Measurements from ENCODE around the gene BTBD6. TPM values are rescaled to one million over a fixed set of nuclear protein-coding genes. Genes with fewer than 3 reads are reported as not detected.

The BTBD6 gene
- total and polyA plus RNA-seq, 2 experiments from 2014 or later: 42.2 to 47.5 TPM

DNA sequence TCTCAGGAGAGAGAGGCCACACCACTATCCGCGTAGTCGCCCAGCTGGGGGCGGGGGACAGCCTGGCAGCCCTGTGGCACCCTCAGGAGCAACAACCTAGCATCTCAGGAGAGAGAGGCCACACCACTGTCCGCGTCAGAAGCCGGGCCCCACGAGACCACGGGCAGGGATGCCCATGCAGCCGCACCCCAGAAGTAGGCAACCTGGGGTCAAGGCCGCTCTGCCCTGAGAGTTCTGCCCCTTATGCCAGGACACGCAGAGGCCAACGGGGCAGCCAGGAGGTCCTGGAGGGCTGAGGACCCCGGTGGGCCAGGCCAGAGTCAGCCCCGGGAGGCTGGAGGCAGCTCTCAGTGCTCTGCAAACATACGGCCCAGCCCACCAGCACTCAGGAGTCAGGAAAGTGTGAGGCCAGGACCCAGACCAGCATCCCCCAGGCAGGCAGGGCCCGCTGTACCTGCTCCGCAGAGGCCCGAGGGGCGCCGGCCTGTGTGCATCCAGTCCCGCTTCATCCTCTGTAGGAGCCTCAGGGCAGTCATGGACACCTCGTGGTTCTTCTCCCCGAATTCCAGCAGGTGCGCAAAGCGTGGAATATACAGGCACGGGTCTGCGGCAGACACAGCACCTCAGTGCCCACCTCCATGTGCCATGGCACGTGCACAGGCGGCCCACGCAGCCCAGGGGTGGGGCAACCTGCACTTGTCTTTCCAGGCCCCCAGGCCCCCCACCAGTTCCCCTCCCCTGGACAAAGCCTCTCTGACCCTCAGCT, 7.3 kb upstream of the BTBD6 start:
- Histone ChIP-seq H3K9me2 (replicated peaks; ENCODE audit: insufficient read depth) (no peaks in the 10 kb centered on the region), H3K4me3 (no peak overlapping the region), H2AFZ (no peak overlapping the region), H3K27ac (no peak overlapping the region), H3K27me3 (no peaks in the 10 kb centered on the region), H3K36me3 (replicated peaks; ENCODE audit: insufficient read depth, low read depth) (no peaks in the 10 kb centered on the region), H4K20me1 (ENCODE audit: insufficient read depth, poor library complexity, severe bottlenecking) (no peaks in the 10 kb centered on the region), H3K9me3 (ENCODE audit: low read depth) (no peaks in the 10 kb centered on the region), H3K4me2 (no peak overlapping the region), H3K4me1 (ENCODE audit: insufficient read depth) (no peaks in the 10 kb centered on the region), H3K79me2 (peaks cover 47% of the 10 kb centered on the region)
- DNase-seq (ENCODE audit: low spot score): no peak
- no peak for TF ChIP-seq EZH2phosphoT487 (IDR thresholded peaks at IDR 0.05; ENCODE audit: low read depth, severe bottlenecking, unreplicated experiment)
- no peak for TF ChIP-seq EZH2 (IDR thresholded peaks at IDR 0.05; ENCODE audit: borderline replicate concordance)
- TF ChIP-seq, protein P1, sequence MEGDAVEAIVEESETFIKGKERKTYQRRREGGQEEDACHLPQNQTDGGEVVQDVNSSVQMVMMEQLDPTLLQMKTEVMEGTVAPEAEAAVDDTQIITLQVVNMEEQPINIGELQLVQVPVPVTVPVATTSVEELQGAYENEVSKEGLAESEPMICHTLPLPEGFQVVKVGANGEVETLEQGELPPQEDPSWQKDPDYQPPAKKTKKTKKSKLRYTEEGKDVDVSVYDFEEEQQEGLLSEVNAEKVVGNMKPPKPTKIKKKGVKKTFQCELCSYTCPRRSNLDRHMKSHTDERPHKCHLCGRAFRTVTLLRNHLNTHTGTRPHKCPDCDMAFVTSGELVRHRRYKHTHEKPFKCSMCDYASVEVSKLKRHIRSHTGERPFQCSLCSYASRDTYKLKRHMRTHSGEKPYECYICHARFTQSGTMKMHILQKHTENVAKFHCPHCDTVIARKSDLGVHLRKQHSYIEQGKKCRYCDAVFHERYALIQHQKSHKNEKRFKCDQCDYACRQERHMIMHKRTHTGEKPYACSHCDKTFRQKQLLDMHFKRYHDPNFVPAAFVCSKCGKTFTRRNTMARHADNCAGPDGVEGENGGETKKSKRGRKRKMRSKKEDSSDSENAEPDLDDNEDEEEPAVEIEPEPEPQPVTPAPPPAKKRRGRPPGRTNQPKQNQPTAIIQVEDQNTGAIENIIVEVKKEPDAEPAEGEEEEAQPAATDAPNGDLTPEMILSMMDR (IDR thresholded peaks at IDR 0.05; ENCODE audit: poor library complexity): no peak
- over 99% methylated on average over 26 of the region's 31 CpGs for WGBS (ENCODE audit: low lambda C conversion rate, missing lambda C conversion rate)

DNA sequence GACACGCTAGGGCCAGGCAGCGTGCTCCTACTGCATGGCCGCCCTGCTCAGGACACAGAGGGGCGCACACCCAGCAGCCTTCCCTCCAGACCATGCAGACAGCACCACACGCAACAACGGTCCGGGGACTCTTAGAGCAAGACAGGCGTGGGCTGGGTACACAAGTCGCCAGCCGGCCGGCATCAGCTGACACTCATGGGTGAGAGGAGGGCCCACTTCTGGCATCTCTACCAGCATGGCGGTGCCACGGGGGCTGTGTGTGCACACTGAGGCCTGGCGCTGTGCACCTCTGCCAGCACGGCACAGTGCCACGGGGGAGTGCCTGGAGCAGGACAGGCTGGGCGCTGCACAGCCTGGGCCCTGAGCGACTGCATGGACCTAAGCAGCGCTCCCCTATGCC, 6.7 kb upstream of the BTBD6 start:
- H3K4me1 ChIP-seq (ENCODE audit: insufficient read depth): no peaks in the 10 kb centered on the region
- H3K4me2 ChIP-seq: no peak overlapping the region
- DNase-seq (ENCODE audit: low spot score): no peak
- no peaks in the 10 kb centered on the region for H4K20me1 ChIP-seq (ENCODE audit: insufficient read depth, poor library complexity, severe bottlenecking)
- H3K9me3 ChIP-seq (ENCODE audit: low read depth): no peaks in the 10 kb centered on the region
- H3K4me3 ChIP-seq: no peak overlapping the region
- H3K27ac ChIP-seq: no peak overlapping the region
- no peaks in the 10 kb centered on the region for H3K27me3 ChIP-seq
- H3K9me2 ChIP-seq (replicated peaks; ENCODE audit: insufficient read depth): no peaks in the 10 kb centered on the region
- no peak overlapping the region for H2AFZ ChIP-seq
- H3K79me2 ChIP-seq: peaks cover 52% of the 10 kb centered on the region
- WGBS (ENCODE audit: low lambda C conversion rate, missing lambda C conversion rate): 94% methylated on average over 18 of the region's 19 CpGs
- TF ChIP-seq EZH2phosphoT487 (IDR thresholded peaks at IDR 0.05; ENCODE audit: low read depth, severe bottlenecking, unreplicated experiment) (no peak), EZH2 (IDR thresholded peaks at IDR 0.05; ENCODE audit: borderline replicate concordance) (no peak)
- TF ChIP-seq, protein P1 (IDR thresholded peaks at IDR 0.05; ENCODE audit: poor library complexity): no peak
- no peaks in the 10 kb centered on the region for H3K36me3 ChIP-seq (replicated peaks; ENCODE audit: insufficient read depth, low read depth)

DNA sequence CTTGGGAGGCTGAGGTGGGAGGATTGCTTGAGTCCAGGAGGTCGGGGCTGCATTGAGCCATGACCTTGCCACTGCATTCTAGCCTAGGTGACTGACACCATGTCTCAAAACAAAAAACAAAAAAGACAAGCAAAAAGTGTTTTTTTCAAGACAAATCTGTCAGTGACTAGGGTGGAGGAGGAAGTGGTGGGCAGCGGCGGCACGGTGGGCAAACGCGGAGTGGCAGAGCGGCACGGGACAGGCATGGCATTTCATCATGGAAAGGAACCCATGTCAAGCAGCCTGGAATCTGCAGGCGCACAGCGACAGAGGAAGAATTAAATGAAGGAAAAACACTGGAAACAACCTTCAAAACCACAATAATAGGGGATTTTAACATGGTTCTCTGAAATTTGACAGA, 4.0 kb upstream of the BTBD6 start:
- no peaks in the 10 kb centered on the region for H3K9me2 ChIP-seq (replicated peaks; ENCODE audit: insufficient read depth)
- H4K20me1 ChIP-seq (ENCODE audit: insufficient read depth, poor library complexity, severe bottlenecking): peaks cover 11% of the 10 kb centered on the region
- H3K4me1 ChIP-seq (ENCODE audit: insufficient read depth): peaks cover 8% of the 10 kb centered on the region
- no peak overlapping the region for H2AFZ ChIP-seq
- H3K9me3 ChIP-seq (ENCODE audit: low read depth): no peaks in the 10 kb centered on the region
- no peak overlapping the region for H3K4me2 ChIP-seq
- no peaks in the 10 kb centered on the region for H3K27me3 ChIP-seq
- peaks cover 67% of the 10 kb centered on the region for H3K79me2 ChIP-seq
- H3K36me3 ChIP-seq (replicated peaks; ENCODE audit: insufficient read depth, low read depth): no peaks in the 10 kb centered on the region
- DNase-seq (ENCODE audit: low spot score): no peak
- 95% methylated on average over 10 of the region's 10 CpGs for WGBS (ENCODE audit: low lambda C conversion rate, missing lambda C conversion rate)
- H3K4me3 ChIP-seq: no peak overlapping the region
- no peak overlapping the region for H3K27ac ChIP-seq
- no peak for TF ChIP-seq EZH2 (IDR thresholded peaks at IDR 0.05; ENCODE audit: borderline replicate concordance)
- TF ChIP-seq, protein P1 (IDR thresholded peaks at IDR 0.05; ENCODE audit: poor library complexity): no peak
- no peak for TF ChIP-seq EZH2phosphoT487 (IDR thresholded peaks at IDR 0.05; ENCODE audit: low read depth, severe bottlenecking, unreplicated experiment)
